Activated CD8-positive, alpha-beta memory T cell treated with anti-CD3 and anti-CD28 coated beads for 48 hours (primary cell): ENCODE measurements around the gene TFAP2A.

Experiments
- DNase-seq, 3 experiments: peaks; one replicate each; pipeline ENCODE4 v3.0.0-alpha.2; 2020; ENCODE audit warnings: low read depth in 2 of 3, low spot score in 2 of 3

TFAP2A gene

GRCh38 chr6:10426781-10427279, 12.0 kb upstream of the TFAP2A start:
- DNase-seq, result no peak

- no peak for DNase-seq
Observed at GRCh38 chr6:10425975-10426780, 11.3 kb upstream of the TFAP2A start.

GRCh38 chr6:10425176-10425974, 10.5 kb upstream of the TFAP2A start:
- no peak for DNase-seq

- DNase-seq, result no peak
Observed at GRCh38 chr6:10424040-10424439, 9.2 kb upstream of the TFAP2A start.

GRCh38 chr6:10422737-10423034, 7.8 kb upstream of the TFAP2A start:
- no peak for DNase-seq

- no peak for DNase-seq
Observed at GRCh38 chr6:10421921-10422736, 7.3 kb upstream of the TFAP2A start.

GRCh38 chr6:10421158-10421920, 6.5 kb upstream of the TFAP2A start:
- no peak for DNase-seq

GRCh38 chr6:10420546-10421157, 5.8 kb upstream of the TFAP2A start:
- DNase-seq, result no peak

- no peak for DNase-seq
Observed at GRCh38 chr6:10419749-10420545, 5.1 kb upstream of the TFAP2A start.

- DNase-seq, result no peak
Observed at GRCh38 chr6:10418862-10419748, 4.2 kb upstream of the TFAP2A start.

- no peak for DNase-seq
Observed at GRCh38 chr6:10418361-10418861, 3.5 kb upstream of the TFAP2A start.

GRCh38 chr6:10417681-10418104, 2.8 kb upstream of the TFAP2A start:
- no peak for DNase-seq

GRCh38 chr6:10416863-10417641, 2.2 kb upstream of the TFAP2A start:
- DNase-seq, result no peak

- no peak for DNase-seq
Observed at GRCh38 chr6:10416516-10416862, 1.6 kb upstream of the TFAP2A start.

GRCh38 chr6:10415617-10416480, 975 bp upstream of the TFAP2A start:
- no peak for DNase-seq

- no peak for DNase-seq
Observed at GRCh38 chr6:10413850-10414738, 780 bp downstream of the TFAP2A start.
